ENCODE measurements around the gene CPSF3.

- TF ChIP-seq CTCF (conservative IDR thresholded peaks at IDR 0.05; ENCODE audit: low read length), result no peak
- no peak for TF ChIP-seq EZH2phosphoT487 (IDR thresholded peaks at IDR 0.05; ENCODE audit: borderline replicate concordance)
These were observed 18.1 kb downstream of the CPSF3 start for GRCh38 chr2:9441556-9441955.
